Lower lobe of right lung (tissue), 2 donors: ENCODE data around the gene PIK3C2B. TPM values are rescaled to one million over a fixed set of nuclear protein-coding genes. Genes with fewer than 3 reads are reported as not detected.

Source experiments
- ATAC-seq, 2 donors: fragments of 200-7000 bp; cut with Tn5 transposase; one replicate each; pipeline ENCODE4 v1.9.1; 2020 to 2022; ENCODE audit warnings: mild to moderate bottlenecking in 2 of 2, moderate library complexity in 2 of 2
- DNase-seq: peaks from one replicate; pipeline ENCODE4 v3.0.0-alpha.2; 2020
- H3K27ac ChIP-seq: fragments of 200-600 bp; one replicate; pipeline ENCODE4 v1.8.0; 2022
- H3K27me3 ChIP-seq: fragments of 200-600 bp; one replicate; pipeline ENCODE4 v1.8.0; 2022; ENCODE audit warnings: low read depth
- H3K36me3 ChIP-seq: fragments of 200-600 bp; one replicate; pipeline ENCODE4 v1.8.0; 2022; ENCODE audit warnings: mild to moderate bottlenecking
- H3K4me1 ChIP-seq: fragments of 200-600 bp; one replicate; pipeline ENCODE4 v1.8.0; 2022
- H3K4me3 ChIP-seq: fragments of 200-600 bp; one replicate; pipeline ENCODE4 v1.8.0; 2022; ENCODE audit warnings: mild to moderate bottlenecking
- H3K9me3 ChIP-seq: fragments of 200-600 bp; one replicate; pipeline ENCODE4 v1.8.0; 2022
- intact Hi-C: fragments of 100-400 bp; cut with DNase I; formaldehyde crosslinking; loops from one replicate; pipeline ENCODE4 v1.11.0; 2022
- total RNA-seq: library from RNA; stranded (reverse); fragmentation: NEBNext Ultra II Directional; extraction: Animal tissue kit (Norgen Biotek cat#: 25700); gene quantifications from one replicate; pipeline ENCODE4 v1.2.1, GENCODE V29; 2021
- TF ChIP-seq, protein P1 (sequence below): fragments of 200-600 bp; IDR thresholded peaks from one replicate; pipeline ENCODE4 v1.8.0; 2022; ENCODE audit warnings: antibody characterized with exemption, mild to moderate bottlenecking
- donor health status: DM: no; HTN: yes; CAD: no; lungs with severe emphysema.

PIK3C2B gene
- total RNA-seq, 1 donor from 2014 or later, result 50.5 TPM

DNA sequence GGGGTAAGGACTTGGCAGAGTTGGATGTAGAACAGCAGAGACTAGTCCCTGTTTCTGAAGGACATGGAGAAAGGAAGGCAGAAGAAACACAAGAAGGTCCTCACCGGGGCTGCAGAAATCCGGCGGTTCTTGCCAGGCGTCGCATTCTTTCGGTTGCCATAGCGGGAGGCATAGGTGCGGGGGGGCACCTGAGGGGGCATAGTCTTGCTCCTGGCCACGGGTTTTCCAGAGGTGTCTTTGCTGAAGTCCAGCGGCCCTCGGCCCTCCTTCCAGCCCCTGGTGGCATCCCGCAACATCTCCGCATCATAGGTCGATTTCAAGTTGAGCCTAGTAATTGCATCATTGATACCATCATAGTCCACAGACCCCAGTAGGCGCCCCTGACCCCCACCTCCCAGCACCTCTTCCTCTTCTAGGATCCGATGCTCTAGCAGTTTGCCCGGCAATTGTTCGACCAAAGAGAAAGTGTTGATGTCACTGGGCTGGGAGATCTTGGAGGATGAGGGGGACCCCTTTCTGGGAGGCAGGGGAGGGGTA is 25.8 kb downstream of the PIK3C2B start:
- H3K36me3 ChIP-seq, result peaks cover 21% of the 10 kb centered on the region
- H3K27ac ChIP-seq, result no peak overlapping the region
- TF ChIP-seq, protein P1, sequence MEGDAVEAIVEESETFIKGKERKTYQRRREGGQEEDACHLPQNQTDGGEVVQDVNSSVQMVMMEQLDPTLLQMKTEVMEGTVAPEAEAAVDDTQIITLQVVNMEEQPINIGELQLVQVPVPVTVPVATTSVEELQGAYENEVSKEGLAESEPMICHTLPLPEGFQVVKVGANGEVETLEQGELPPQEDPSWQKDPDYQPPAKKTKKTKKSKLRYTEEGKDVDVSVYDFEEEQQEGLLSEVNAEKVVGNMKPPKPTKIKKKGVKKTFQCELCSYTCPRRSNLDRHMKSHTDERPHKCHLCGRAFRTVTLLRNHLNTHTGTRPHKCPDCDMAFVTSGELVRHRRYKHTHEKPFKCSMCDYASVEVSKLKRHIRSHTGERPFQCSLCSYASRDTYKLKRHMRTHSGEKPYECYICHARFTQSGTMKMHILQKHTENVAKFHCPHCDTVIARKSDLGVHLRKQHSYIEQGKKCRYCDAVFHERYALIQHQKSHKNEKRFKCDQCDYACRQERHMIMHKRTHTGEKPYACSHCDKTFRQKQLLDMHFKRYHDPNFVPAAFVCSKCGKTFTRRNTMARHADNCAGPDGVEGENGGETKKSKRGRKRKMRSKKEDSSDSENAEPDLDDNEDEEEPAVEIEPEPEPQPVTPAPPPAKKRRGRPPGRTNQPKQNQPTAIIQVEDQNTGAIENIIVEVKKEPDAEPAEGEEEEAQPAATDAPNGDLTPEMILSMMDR, result no peak
- no peak overlapping the region for H3K4me3 ChIP-seq
- H3K27me3 ChIP-seq, result no peaks in the 10 kb centered on the region
- intact Hi-C loops, result no loop called here
- DNase-seq (no peak), ATAC-seq (no peak)
- H3K9me3 ChIP-seq, result no peaks in the 10 kb centered on the region
- peaks cover 36% of the 10 kb centered on the region for H3K4me1 ChIP-seq

DNA sequence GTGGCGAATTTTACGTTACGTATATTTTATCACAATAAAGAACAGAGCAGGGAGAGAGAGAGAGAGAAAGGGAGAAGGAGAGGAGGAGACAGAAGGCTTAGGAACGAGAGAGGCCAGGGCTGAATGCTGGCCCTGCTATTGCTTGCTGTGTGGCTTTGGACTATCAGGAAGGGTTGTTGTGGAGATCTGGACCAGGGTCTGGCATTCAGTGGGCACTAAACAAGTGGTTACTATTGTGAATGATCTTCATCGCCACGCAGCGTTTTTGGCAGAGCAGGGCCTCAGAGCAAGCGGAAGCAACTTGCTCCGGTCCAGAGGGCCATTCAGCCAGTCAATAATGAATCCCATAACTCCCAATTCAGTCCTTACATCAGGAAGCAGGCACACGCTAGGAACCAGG is 26.4 kb downstream of the PIK3C2B start:
- no peak for ATAC-seq
- Histone ChIP-seq H3K9me3 (no peaks in the 10 kb centered on the region), H3K4me3 (no peak overlapping the region), H3K4me1 (peaks cover 42% of the 10 kb centered on the region), H3K27ac (no peak overlapping the region), H3K36me3 (peaks cover 27% of the 10 kb centered on the region), H3K27me3 (no peaks in the 10 kb centered on the region)
- TF ChIP-seq, protein P1, result no peak
- intact Hi-C loops, result no loop called here
- DNase-seq, result no peak

DNA sequence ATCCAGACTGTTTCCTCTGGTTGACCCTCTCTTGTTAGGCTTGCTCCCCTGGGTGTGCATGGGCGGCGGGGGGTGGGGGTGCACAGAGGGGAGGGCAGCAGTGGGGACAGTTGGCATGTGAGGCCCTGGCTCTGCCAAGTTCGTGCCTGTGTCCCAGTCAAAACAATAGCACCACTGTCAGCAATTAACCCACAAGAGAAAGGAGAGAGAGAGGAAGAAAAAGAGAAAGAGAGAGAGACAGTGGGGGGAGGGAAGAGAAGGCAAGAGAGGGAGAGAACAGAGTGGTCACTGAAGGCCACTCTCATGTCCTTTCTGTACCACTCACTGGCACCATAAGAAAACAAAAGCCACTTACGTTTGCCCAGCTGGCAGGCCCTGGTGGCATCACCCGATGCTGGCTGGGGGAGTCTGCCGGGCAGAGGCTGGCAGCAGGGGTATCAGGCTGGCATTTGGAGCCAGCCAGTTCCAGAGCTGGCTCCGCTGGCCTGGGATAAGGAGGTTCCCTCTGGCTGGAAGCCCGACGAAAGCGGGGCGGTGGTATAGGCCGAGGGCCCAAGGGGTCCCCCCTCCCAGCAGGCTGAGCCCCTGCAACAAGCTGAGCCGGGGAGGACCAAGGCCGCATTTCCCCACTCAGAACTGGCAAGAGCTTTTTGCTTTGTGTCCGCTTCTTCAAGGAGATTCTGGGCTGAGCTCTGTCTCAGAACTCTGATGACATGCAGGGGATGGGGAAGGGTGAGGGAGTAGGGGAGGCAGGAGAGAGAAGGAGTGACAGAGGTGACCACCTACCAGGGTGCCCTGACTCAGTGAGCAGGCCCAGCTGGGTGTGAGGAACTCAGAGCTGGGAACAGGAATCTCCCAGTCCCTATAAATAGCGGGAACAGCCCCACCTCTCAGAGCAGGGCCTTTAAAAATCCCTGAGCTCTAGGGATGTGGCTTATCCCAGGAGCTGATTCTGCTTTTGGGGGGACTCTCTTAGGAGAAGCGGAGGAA is 27.9 kb downstream of the PIK3C2B start:
- Histone ChIP-seq H3K9me3 (no peaks in the 10 kb centered on the region), H3K36me3 (peaks cover 40% of the 10 kb centered on the region), H3K4me1 (peaks cover 56% of the 10 kb centered on the region), H3K27ac (peak overlapping the region; percentile 68), H3K27me3 (no peaks in the 10 kb centered on the region), H3K4me3 (no peak overlapping the region)
- TF ChIP-seq, protein P1, result no peak
- no peak for DNase-seq
- intact Hi-C loops, result no loop called here
- no peak for ATAC-seq

DNA sequence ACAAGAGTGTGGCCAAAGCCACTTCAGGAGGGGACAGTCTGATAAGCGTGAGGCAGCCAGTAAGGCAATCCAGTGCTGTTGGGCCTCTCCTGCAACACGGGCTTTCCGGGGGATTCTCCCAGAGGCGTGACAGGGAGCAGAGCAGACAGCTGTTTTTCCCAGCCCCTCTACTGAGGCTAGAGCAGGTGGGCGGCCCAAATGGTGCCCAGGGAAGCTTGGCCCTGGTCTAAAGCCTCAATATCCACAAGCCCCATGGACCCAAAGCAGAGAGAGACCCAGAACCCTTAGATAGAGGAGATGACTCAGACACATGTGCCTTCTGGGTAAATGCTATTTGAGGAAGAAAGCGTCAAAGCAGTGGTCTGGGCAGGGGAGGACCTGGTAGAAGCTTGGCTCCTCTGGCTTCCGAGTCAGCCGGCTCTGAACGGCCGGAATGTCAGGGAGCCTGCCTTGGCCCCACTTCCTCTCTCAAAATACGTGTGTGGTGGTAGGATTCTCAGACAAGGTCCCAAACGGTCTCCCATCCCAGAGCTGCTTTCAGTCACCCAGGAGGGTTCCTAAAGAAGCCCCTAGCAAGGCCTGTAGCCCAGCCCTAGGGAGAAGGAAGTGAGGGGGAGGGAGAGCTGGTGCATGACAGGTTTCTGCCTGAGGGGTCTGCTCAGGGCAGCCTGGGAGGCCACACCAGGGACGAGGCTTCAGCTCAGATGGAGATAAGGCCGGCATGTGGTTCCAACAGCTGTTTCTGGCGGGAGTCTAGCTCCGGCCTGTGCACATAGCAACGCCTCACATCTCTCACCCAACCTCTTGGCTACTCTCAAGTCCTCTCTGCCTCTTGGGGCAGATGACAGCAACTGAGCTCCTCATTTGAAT is 28.8 kb downstream of the PIK3C2B start:
- peak overlapping the region; percentile 68 for H3K27ac ChIP-seq
- peaks cover 46% of the 10 kb centered on the region for H3K36me3 ChIP-seq
- intact Hi-C loops, result no loop called here
- ATAC-seq (peak; percentile 16 to 34), DNase-seq (no peak)
- peaks cover 65% of the 10 kb centered on the region for H3K4me1 ChIP-seq
- H3K4me3 ChIP-seq, result no peak overlapping the region
- H3K27me3 ChIP-seq, result no peaks in the 10 kb centered on the region
- H3K9me3 ChIP-seq, result no peaks in the 10 kb centered on the region
- TF ChIP-seq, protein P1, result no peak

DNA sequence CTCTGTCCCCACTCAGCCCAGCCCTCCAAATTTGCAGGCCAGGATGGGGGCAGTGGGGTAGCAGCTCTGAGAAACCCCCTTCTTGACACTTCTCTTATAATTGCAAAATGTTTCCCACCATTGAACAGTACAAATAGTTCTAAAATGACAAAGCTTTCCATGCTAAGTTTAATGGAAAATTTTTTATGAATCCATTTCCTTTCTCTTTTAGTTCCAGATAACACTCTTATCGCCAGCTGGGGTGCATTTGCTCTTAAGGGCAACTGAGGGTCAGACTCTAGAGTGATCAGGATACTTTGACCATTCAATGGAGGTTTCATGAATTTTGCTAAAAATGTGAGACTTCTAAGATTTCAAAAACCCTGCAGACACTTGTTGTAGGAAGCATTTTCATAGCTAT is 29.9 kb downstream of the PIK3C2B start:
- intact Hi-C loops, result no loop called here
- ATAC-seq (no peak), DNase-seq (no peak)
- H3K36me3 ChIP-seq, result peaks cover 57% of the 10 kb centered on the region
- TF ChIP-seq, protein P1, result no peak
- no peak overlapping the region for H3K4me3 ChIP-seq
- H3K27me3 ChIP-seq, result no peaks in the 10 kb centered on the region
- H3K4me1 ChIP-seq, result peaks cover 76% of the 10 kb centered on the region
- H3K27ac ChIP-seq, result peak overlapping the region; percentile 68
- no peaks in the 10 kb centered on the region for H3K9me3 ChIP-seq
